Trophoblast cell (in vitro differentiated cells and primary cell): Measurements from ENCODE around the gene OR2J3.
"Not testable (repeated sequence)": the region's sequence is repeated elsewhere in the genome, so short reads cannot be mapped to it uniquely, and the experiment has no call there.

Experiments used
- DNase-seq, 2 donors: peaks; one replicate each; pipeline ENCODE4 v3.0.0-alpha.2; 2016
- H2AFZ ChIP-seq: 2 replicates; pipeline ENCODE4 v1.6.1; 2013; ENCODE audit warnings: low read length, moderate library complexity, mild to moderate bottlenecking; ENCODE audit not compliant: insufficient read depth, poor library complexity
- H2AK5ac ChIP-seq: 2 replicates; pipeline ENCODE4 v1.6.1; 2013; ENCODE audit warnings: mild to moderate bottlenecking, low read length
- H2BK120ac ChIP-seq: 2 replicates; pipeline ENCODE4 v1.6.1; 2013; ENCODE audit warnings: low read length, mild to moderate bottlenecking, moderate library complexity; ENCODE audit not compliant: insufficient read depth, poor library complexity
- H2BK12ac ChIP-seq: 2 replicates; pipeline ENCODE4 v1.6.1; 2013; ENCODE audit warnings: mild to moderate bottlenecking, low read length, moderate library complexity
- H2BK5ac ChIP-seq: 2 replicates; pipeline ENCODE4 v1.6.1; 2013; ENCODE audit warnings: low read length, low read depth, moderate library complexity, mild to moderate bottlenecking; ENCODE audit not compliant: poor library complexity
- H3K14ac ChIP-seq: 2 replicates; pipeline ENCODE4 v1.6.1; 2013; ENCODE audit warnings: mild to moderate bottlenecking, low read length
- H3K18ac ChIP-seq: 2 replicates; pipeline ENCODE4 v1.6.1; 2013; ENCODE audit warnings: mild to moderate bottlenecking, low read length
- H3K23ac ChIP-seq: 2 replicates; pipeline ENCODE4 v1.6.1; 2013; ENCODE audit warnings: low read length
- H3K27ac ChIP-seq: 2 replicates; pipeline ENCODE4 v1.5.1; 2013; ENCODE audit warnings: low read depth, mild to moderate bottlenecking, inconsistent platforms, low read length, moderate library complexity
- H3K27me3 ChIP-seq: 2 replicates; pipeline ENCODE4 v1.6.1; 2013; ENCODE audit warnings: inconsistent platforms, mild to moderate bottlenecking, low read length, moderate library complexity; ENCODE audit not compliant: insufficient read depth
- H3K36me3 ChIP-seq, 2 experiments: 1 replicate in 1 of 2; 2 replicates in 1 of 2; pipeline ENCODE4 v1.6.1; 2013; ENCODE audit warnings: low read length in 2 of 2, mild to moderate bottlenecking in 2 of 2, moderate library complexity in 1 of 2; ENCODE audit not compliant: insufficient read depth in 2 of 2, control insufficient read depth in 1 of 2
- H3K4ac ChIP-seq: 2 replicates; pipeline ENCODE4 v1.6.1; 2013; ENCODE audit warnings: low read depth, mild to moderate bottlenecking, low read length, moderate library complexity
- H3K4me1 ChIP-seq, 2 experiments: 1 replicate in 1 of 2; 2 replicates in 1 of 2; pipeline ENCODE4 v1.6.1; 2013; ENCODE audit warnings: low read length in 2 of 2, mild to moderate bottlenecking in 2 of 2, moderate library complexity in 1 of 2; ENCODE audit not compliant: insufficient read depth in 2 of 2, control insufficient read depth in 1 of 2
- H3K4me2 ChIP-seq: 2 replicates; pipeline ENCODE4 v1.6.1; 2013; ENCODE audit warnings: inconsistent platforms, mild to moderate bottlenecking, low read length, moderate library complexity
- H3K4me3 ChIP-seq: 2 replicates; pipeline ENCODE4 v1.5.1; 2013; ENCODE audit warnings: mild to moderate bottlenecking, low read depth, low read length, inconsistent platforms
- H3K79me1 ChIP-seq: one replicate; pipeline ENCODE4 v1.6.1; 2013; ENCODE audit warnings: low read length
- H3K79me2 ChIP-seq: 2 replicates; pipeline ENCODE4 v1.6.1; 2013; ENCODE audit warnings: low read length, mild to moderate bottlenecking; ENCODE audit not compliant: control insufficient read depth, insufficient read depth, poor library complexity
- H3K9ac ChIP-seq: 2 replicates; pipeline ENCODE4 v1.6.1; 2013; ENCODE audit warnings: mild to moderate bottlenecking, low read length
- H3K9me3 ChIP-seq: 2 replicates; pipeline ENCODE4 v1.6.1; 2013; ENCODE audit warnings: low read depth, mild to moderate bottlenecking, control low read depth, inconsistent platforms, low read length; ENCODE audit not compliant: insufficient read depth
- H4K12ac ChIP-seq: 2 replicates; pipeline ENCODE4 v1.6.1; 2013; ENCODE audit warnings: low read depth, mild to moderate bottlenecking, low read length, moderate library complexity
- H4K8ac ChIP-seq: 2 replicates; pipeline ENCODE4 v1.6.1; 2013; ENCODE audit warnings: low read depth, mild to moderate bottlenecking, low read length, moderate library complexity
- H4K91ac ChIP-seq: one replicate; pipeline ENCODE4 v1.6.1; 2013; ENCODE audit warnings: low read depth, mild to moderate bottlenecking, low read length, moderate library complexity
- WGBS: extraction: QIAGEN DNeasy Blood & Tissue Kit; methylation state at CpG from one replicate; pipeline ENCODE4 v1.1.7; 2013; ENCODE audit warnings: missing lambda C conversion rate; ENCODE audit not compliant: insufficient read length, insufficient coverage; ENCODE audit errors: extremely low coverage; 5-methylcytosine and 5-hydroxymethylcytosine counted together

Gene OR2J3

DNA sequence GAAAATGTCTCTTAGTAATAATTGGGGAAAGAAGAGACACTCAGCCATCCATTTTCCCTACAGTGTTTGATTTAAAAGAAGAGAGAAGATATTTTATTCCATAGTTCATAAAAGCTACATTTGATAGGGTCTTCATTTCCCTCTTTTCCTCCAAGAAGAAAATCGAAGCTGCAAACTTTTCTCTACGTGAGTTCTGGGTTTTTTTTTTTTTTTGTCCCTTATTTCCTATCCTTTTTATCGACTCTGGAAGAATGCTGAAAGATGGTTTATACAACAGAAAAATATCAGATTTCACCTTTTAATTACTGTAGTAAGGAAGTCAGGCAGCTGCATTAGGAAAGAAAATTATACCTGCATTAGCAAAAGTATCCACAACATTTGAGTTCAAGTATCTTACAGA, 8.7 kb upstream of the OR2J3 start, which contains the start of gene OR2J1:
Gene OR2J1 (plus strand): TSS at position 301 of the 400 bp plus-strand sequence. CDS start 1,453 bp downstream, outside the sequence.
- no CpG with 5 or more reads among the region's 3 CpGs for WGBS

DNA sequence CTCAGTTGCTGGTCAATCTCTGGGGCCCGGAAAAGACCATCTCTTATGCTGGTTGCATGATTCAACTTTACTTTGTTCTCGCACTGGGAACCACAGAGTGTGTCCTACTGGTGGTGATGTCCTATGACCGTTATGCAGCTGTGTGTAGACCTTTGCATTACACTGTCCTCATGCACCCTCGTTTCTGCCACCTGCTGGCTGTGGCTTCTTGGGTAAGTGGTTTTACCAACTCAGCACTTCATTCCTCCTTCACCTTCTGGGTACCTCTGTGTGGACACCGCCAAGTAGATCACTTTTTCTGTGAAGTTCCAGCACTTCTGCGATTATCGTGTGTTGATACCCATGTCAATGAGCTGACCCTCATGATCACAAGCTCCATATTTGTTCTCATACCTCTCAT, 4.3 kb downstream of the OR2J3 start:
- no peaks in the 10 kb centered on the region for H3K9me3 ChIP-seq
- no peaks in the 10 kb centered on the region for H3K79me1 ChIP-seq
- peaks cover 0 to 2% of the 10 kb centered on the region in 2 experiments for H3K4me1 ChIP-seq
- no peak overlapping the region for H4K12ac ChIP-seq
- H2BK5ac ChIP-seq, result no peak overlapping the region
- no CpG with 5 or more reads among the region's 7 CpGs for WGBS
- no peak overlapping the region for H4K91ac ChIP-seq
- H3K79me2 ChIP-seq, result no peaks in the 10 kb centered on the region
- no peak overlapping the region for H3K4me3 ChIP-seq
- no peaks in the 10 kb centered on the region for H3K27me3 ChIP-seq
- no peak overlapping the region for H3K23ac ChIP-seq
- H3K36me3 ChIP-seq, result no peaks in the 10 kb centered on the region
- H3K14ac ChIP-seq, result no peak overlapping the region
- H3K4me2 ChIP-seq, result no peak overlapping the region
- H3K27ac ChIP-seq, result no peak overlapping the region
- no peak overlapping the region for H2AFZ ChIP-seq
- H2AK5ac ChIP-seq, result no peak overlapping the region
- H3K18ac ChIP-seq, result no peak overlapping the region
- H4K8ac ChIP-seq, result no peak overlapping the region
- H3K9ac ChIP-seq, result no peak overlapping the region
- DNase-seq, result no peak
- H2BK12ac ChIP-seq, result no peak overlapping the region
- H2BK120ac ChIP-seq, result no peak overlapping the region
- no peak overlapping the region for H3K4ac ChIP-seq

More for the DNA sequence above, 8.7 kb upstream of the OR2J3 start, which contains the start of gene OR2J1:
- Histone ChIP-seq H2BK12ac (no peak within 1 kb of the TSS), H3K14ac (no peak within 1 kb of the TSS), H3K18ac (no peak within 1 kb of the TSS), H2AFZ (no peak within 1 kb of the TSS), H3K79me1 (no peaks in the 10 kb centered on the region), H3K27me3 (no peaks in the 10 kb centered on the region), H3K4me2 (no peak within 1 kb of the TSS), H3K4me3 (no peak within 1 kb of the TSS), H3K36me3 (no peaks in the 10 kb centered on the region), H3K4me1 (no peaks in the 10 kb centered on the region), H2BK5ac (no peak within 1 kb of the TSS), H3K23ac (no peak within 1 kb of the TSS), H3K79me2 (no peaks in the 10 kb centered on the region), H4K8ac (no peak within 1 kb of the TSS), H3K4ac (no peak within 1 kb of the TSS), H3K27ac (no peak within 1 kb of the TSS), H2BK120ac (no peak within 1 kb of the TSS), H2AK5ac (no peak within 1 kb of the TSS), H4K12ac (no peak within 1 kb of the TSS), H3K9ac (no peak within 1 kb of the TSS), H3K9me3 (no peaks in the 10 kb centered on the region), H4K91ac (no peak within 1 kb of the TSS)
- no peak for DNase-seq

DNA sequence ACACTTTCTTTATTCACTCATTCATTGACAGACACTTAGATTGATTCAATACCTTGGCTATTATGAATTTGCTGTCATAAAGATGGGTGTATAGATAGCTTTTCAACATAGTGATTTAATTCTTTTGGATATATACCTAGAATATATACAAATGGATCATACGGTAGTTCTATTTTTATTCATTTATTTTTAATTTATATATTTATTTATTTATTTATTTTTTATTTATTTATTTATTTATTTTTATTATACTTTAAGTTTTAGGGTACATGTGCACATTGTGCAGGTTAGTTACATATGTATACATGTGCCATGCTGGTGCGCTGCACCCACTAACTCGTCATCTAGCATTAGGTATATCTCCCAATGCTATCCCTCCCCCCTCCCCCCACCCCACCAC, 7.1 kb downstream of the OR2J3 start:
- not testable (repeated sequence) for H4K12ac ChIP-seq, H3K23ac ChIP-seq, H3K9me3 ChIP-seq, H3K79me2 ChIP-seq, H3K4me3 ChIP-seq, DNase-seq, H3K4me2 ChIP-seq, H4K8ac ChIP-seq, H3K4me1 ChIP-seq, H3K27me3 ChIP-seq, H2BK12ac ChIP-seq, H3K36me3 ChIP-seq, H3K4ac ChIP-seq, H4K91ac ChIP-seq, H3K9ac ChIP-seq, H2AFZ ChIP-seq, H3K14ac ChIP-seq, H2BK5ac ChIP-seq, H2BK120ac ChIP-seq, H3K18ac ChIP-seq, H3K79me1 ChIP-seq, H2AK5ac ChIP-seq, H3K27ac ChIP-seq
- WGBS, result no CpG with 5 or more reads among the region's 3 CpGs

DNA sequence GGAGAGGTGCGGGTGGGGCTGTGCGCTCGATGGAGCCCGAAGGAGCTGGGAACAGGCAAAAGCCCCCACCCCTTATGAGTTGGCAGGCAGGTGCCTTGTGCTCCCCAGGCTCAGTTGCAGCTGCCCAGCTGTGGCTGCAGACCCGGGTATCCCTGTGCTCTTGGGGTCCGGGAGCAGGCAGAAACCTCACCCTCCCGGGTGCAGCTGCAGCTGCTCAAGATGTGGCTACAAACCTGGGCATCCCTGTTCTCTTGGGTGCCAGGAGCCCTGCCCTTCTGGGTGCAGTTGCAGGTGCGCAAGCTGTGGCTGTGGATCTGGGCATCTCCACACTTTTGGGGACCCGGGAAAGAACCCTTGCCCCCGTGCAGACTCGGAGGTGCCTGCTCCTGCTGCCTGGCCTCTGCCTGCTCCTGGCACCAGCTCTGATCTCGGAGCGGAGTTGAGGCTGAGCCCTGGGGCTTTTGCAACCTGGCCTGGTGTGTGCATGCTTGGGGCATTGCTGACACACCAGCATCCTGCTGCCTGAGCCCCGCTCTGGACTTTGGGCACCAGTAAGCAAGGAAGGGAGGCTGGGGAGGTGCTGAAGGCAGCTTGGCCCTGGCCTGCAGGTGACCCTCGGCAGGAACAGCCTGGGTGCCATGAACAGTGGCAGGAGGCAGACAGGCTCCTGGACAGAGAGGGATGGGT, 21.6 kb downstream of the OR2J3 start:
- Histone ChIP-seq H2BK5ac (no peak overlapping the region), H2BK120ac (no peak overlapping the region), H2BK12ac (no peak overlapping the region), H4K91ac (no peak overlapping the region), H4K8ac (no peak overlapping the region), H3K4me1 (no peaks in the 10 kb centered on the region), H3K36me3 (no peaks in the 10 kb centered on the region), H3K18ac (no peak overlapping the region), H3K23ac (no peak overlapping the region), H3K79me2 (no peaks in the 10 kb centered on the region), H2AFZ (no peak overlapping the region), H2AK5ac (no peak overlapping the region), H3K4me2 (no peak overlapping the region), H3K4ac (no peak overlapping the region), H3K79me1 (no peaks in the 10 kb centered on the region), H3K27ac (no peak overlapping the region), H3K9ac (no peak overlapping the region), H3K9me3 (no peaks in the 10 kb centered on the region), H4K12ac (no peak overlapping the region), H3K4me3 (no peak overlapping the region), H3K14ac (no peak overlapping the region), H3K27me3 (no peaks in the 10 kb centered on the region)
- DNase-seq, result no peak
- no CpG with 5 or more reads among the region's 15 CpGs for WGBS
